Upper lobe of left lung (tissue), 4 donors: Measurements from ENCODE around the gene BSCL2.

Experiments used
- CTCF ChIP-seq, 6 experiments: fragments of 450-650 bp in 4 of 6; fragments of 200-600 bp in 2 of 6; sonication (generic) in 2 of 6; IDR thresholded peaks; one replicate each; pipeline ENCODE4 v1.5.1; 2016 to 2019; ENCODE audit warnings: antibody characterized with exemption in 6 of 6
- POLR2A ChIP-seq, 4 donors: fragments of 450-650 bp; IDR thresholded peaks; one replicate each; pipeline ENCODE4 v1.5.1; 2016 to 2017; ENCODE audit warnings: antibody characterized with exemption in 4 of 4, mild to moderate bottlenecking in 2 of 4
- POLR2AphosphoS5 ChIP-seq, 2 donors: sonication (generic); formaldehyde crosslinking; IDR thresholded peaks; one replicate each; pipeline ENCODE4 v1.5.1; 2017; ENCODE audit warnings: antibody characterized with exemption in 2 of 2

GRCh38 chr11:62719302-62719978 lies 12.2 kb upstream of the BSCL2 start:
- TF ChIP-seq POLR2A (IDR thresholded peaks at IDR 0.05) (no peak), CTCF (IDR thresholded peaks at IDR 0.05) (no peak), POLR2AphosphoS5 (IDR thresholded peaks at IDR 0.05) (no peak)
